Activated CD8-positive, alpha-beta memory T cell treated with anti-CD3 and anti-CD28 coated beads for 1 hour (primary cell): ENCODE measurements around the gene ZNF700.
A peak's percentile ranks its signal among the peaks of the same experiment; 100 is the strongest.
"Not testable (repeated sequence)": the region's sequence is repeated elsewhere in the genome, so short reads cannot be mapped to it uniquely, and the experiment has no call there.

Experiments used
- DNase-seq, 2 donors: peaks; one replicate each; pipeline ENCODE4 v3.0.0-alpha.2; 2020; ENCODE audit warnings: low read depth in 1 of 2; ENCODE audit errors: extremely low read depth in 1 of 2

Gene ZNF700

GRCh38 chr19:11987405-11988281, 62.7 kb downstream of the ZNF700 start:
- DNase-seq: peak; percentile 77 to 87

GRCh38 chr19:11989112-11989456, 64.2 kb downstream of the ZNF700 start:
- no peak for DNase-seq

DNA sequence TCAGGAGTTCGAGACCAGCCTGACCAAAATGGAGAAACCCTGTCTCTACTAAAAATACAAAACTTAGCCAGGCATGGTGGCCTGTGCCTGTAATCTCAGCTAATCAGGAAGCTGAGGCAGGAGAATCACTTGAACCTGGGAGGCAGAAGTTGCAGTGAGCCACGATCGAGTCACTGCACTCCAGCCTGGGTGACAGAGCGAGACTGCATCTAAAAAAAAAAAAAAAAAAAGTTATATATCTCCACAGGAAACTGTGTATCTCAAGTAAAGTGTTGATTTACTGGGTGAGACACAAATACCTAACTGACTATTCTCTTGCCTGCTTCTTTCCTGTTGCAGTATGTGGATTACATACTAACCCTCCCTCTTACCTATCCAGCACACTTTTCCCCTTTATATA, 67.0 kb downstream of the ZNF700 start:
- DNase-seq: not testable (repeated sequence)

GRCh38 chr19:11995174-11995573, 70.3 kb downstream of the ZNF700 start:
- no peak for DNase-seq
